Activated CD4-positive, CD25-positive, alpha-beta regulatory T cell treated with anti-CD3 and anti-CD28 coated beads, Interleukin-2, amount 50 U/mL, for 24 hours (primary cell): ENCODE results near the gene SIAH3.
"Not testable (repeated sequence)": the region's sequence is repeated elsewhere in the genome, so short reads cannot be mapped to it uniquely, and the experiment has no call there.

ENCODE experiments used
- ATAC-seq, 2 donors: fragments of 150-1000 bp; cut with Tn5 transposase; one replicate each; pipeline ENCODE4 v1.10.0; 2021; ENCODE audit warnings: mild to moderate bottlenecking in 1 of 2, moderate library complexity in 1 of 2

Gene SIAH3

DNA sequence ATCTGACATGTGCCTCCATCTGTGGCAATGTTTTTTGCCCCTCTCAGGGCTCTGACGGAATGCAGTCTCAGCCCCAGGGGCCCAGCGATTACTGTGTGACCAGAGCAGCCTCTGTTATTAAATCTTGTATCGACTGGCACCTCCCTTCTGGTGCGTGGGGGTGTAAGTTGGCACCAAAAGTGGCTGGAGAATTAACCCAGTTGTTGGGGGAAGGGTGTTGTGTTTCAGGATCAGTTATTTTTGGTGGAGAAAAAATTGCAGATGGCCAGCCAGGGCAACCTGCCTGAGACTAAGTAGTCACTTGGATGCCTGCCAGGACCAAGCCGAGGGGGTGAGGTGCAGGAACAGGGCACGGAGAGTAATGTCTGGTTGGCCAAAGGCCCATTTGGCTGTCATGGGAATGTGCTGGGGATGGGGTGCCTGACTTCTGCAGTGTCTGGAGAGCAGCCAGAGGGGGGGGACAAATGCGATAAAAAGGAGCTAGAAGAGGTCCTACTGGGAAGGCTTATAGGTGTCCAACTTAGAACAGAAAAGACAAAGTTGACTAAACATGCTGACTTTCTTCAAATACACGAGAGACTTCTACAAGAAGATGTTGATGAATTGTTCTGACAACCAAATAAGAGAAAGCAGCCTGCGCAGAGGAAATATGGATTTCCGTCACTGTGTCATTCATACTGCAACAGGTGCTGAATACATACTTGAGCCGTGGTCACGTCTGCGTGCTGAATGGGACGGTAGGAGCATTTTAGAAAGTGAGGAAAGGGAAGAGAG is 69.8 kb downstream of the SIAH3 start:
- no peak for ATAC-seq

DNA sequence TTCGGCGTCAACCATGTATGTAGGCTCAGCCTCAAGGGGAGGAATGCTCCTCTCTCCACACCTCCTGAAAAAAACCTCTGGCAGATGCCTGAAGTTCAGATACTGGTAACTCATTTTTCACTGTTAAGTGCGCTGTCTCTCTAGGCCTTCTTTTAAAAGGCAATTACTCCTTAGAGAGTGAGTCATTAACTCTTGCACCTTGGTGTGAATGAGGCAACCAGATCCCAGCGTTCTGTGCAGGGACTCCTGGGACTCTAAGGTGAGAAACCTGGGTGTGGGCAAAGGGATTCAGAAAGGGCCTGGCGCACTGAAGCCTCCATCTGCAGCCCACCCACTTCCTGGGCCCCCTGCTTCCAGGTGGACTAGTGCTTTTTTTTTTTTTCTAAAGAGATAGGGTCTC is 71.7 kb downstream of the SIAH3 start:
- no peak for ATAC-seq

DNA sequence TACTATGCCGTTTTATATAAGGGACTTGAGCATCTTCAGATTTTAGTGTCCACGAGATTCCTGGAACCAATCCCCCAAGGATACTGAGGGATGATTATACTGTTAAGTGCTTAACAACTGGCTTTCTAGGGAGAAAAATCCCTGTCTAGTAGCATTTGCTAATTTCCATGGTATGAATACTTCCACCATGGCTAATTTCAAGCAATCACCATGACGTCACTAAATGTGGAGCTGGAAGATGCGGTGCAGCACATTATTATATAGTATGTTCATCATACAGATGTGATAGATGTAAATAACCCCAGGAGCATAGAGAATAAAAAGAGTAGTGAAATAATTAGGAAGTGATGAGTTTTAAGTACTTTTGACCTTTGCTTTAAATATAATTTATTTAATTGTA is 72.7 kb downstream of the SIAH3 start:
- ATAC-seq, result no peak

DNA sequence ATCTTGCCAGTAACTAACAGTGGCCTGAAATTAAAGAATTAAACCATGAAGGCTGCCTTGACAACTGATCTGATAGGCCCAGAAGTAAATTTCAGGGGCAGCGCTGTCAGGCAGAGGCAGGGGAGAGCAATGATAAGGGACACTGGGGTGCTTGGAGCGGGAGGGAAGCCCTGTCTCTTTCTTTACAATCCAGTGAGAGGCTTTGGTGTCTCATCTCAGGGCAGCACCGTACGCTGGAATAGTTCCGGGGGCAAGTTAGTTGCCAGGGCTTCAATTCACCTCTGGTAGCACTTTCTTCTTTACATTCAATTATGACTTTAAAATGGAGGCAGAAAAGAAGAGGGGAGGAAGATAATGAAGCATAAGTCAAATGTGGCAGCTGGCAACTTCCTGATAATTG is 74.8 kb downstream of the SIAH3 start:
- no peak for ATAC-seq

DNA sequence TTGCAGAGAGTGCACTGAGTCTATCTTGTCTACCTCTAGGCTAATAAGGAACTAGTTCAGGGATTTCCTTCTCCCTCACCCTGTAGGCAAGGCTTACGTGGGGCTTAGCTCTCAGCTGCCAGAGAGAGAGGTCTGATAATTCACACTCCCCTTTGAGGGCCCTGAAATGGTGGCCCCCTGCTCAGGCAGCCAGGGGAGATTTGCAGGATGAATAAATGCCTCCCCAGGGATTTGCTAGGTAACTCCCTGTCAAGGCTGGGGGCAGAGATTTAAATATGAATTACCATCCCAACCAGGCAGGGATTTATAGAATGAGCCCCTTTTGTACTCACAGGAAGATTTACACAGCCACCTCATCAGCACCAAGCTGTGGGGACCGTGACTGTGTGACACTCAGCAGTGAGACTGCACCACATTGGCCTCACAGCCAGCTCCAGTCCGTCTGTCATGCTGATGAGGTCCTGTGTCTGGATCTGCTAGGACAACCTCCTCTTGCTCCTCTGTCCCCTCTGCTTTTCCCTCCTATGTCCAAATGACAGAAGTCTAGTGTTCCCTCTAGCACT is 76.1 kb downstream of the SIAH3 start:
- no peak for ATAC-seq

DNA sequence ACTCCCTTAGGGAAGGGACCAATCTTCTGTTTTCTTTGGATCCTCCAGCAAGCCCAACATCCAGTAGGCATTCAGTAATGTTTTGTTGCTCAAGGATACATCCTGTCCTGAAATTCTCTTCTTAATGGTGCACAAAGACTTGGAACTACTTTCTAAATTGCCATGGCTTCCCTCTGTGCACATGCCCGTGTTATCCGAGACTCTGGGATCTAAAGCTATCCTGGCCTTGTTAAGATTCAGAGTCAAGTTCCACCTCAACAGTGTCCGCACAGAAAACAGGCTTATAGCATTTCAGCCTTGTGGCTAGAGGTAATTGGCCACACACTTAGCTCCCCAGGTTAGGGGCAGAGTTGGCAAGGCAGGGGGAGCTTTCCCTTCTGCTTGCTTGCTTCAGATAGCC is 77.6 kb downstream of the SIAH3 start:
- no peak for ATAC-seq

DNA sequence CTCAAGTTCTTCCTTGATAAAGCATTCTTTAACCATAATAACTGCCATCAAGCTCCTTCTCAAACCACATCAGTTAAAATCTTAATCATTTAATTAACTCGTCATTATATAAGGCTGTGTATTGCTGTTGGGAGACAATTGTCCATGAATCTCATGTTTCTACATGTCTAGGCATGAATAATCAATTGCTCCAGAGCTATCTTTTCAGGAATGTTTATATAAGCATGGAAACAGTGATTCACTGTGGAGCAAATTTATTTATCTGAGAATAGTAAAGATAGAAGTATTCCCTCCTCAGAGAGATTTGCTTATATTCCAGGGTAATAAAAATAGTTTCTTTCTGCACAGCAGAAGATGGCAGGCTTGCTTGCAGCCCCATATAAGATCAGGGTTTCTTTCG is 78.3 kb downstream of the SIAH3 start:
- no peak for ATAC-seq

DNA sequence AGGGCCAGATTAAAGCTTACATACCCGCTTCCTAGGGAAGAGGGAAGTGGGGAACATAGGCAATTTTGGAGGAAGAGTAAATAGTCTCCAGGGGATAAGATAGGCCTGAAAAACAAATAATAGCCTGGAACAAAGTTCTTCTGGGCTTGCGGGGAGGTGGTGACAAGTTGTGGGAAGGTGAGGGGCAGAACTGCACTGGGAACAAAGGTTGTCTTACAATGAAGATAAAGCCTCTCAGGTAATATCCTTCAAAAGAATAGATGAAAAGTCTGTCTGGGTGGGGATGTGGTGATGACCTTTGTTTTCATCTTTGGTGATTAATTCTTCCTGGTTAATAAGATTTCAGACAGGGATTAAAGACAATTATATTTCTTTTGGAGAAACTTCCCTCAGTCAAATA is 80.7 kb downstream of the SIAH3 start:
- ATAC-seq, result no peak

DNA sequence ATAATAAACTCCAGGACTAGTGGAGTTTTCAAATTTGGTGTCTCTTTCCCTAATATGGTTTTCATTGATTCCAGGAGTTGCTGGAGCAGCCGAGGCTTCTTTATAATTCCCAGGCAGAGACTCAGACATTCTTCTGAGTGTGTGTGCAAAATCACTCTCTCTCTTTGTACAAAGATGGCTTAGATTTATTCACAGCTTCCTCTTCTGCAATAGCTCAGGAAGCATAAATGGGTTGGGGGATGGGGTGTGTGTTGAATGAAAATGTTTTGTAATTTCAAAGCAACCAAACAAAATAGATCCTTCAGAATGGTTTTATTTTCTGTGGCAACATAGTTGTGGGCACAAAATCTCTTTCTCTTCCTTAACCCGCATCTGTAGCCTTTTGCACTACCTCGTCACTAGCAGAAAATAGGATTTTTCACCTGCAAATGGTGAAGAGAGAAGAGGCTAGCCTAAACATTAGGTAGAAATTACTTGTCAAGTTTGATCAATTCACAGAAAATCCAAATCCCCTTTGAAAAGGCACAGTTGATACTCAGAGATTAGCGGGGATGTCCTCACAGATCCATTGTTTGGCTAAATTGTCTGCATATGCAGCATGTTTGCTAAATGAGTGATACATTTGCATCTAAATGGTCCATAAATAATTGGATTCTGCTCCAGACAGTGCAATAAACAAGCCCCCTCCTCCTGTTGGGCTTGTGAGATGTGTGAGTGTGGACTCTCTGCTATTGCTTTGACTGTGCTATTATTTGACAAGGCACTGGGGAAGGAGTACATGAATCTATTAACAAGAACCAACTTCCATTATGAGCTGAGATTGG is 82.7 kb downstream of the SIAH3 start:
- no peak for ATAC-seq

DNA sequence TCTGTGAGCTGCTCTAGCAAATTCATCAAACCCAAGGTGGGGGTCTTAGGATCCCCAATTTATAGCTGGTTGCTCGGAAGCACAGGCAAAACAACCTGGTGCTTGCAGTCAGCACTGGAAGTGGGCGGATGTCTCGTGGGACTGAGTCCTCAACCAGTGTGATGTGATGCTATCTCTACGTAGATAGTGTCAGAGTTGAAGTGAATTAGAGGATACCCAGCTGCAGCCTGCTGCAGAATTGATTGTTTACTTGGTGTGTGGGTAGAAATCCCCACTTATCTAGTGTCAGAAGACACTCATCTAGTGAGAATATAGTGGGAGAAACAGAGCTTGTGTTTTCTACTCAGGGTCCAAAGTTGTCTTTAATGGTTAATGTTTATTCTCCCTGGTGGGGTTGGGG is 86.1 kb downstream of the SIAH3 start:
- ATAC-seq, result no peak

DNA sequence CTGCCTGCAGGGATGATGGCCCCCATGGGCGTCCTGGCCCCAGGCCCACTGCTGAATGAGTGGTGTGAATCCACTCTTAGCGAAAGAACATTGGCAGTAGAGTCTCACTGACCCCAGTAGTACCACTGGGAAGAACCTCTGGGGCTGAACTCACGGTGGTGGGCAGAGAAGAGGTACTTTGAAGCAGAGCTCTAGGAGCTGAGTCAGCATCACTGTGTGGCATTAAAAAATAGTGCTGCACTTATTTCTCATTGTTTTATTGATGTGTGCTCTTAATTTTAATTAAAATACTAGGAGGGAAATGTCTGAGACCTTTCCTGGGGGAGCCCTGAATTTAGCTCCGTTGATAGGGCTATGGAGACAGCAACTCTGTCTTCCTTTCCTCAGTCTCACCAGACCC is 88.1 kb downstream of the SIAH3 start:
- ATAC-seq, result no peak

DNA sequence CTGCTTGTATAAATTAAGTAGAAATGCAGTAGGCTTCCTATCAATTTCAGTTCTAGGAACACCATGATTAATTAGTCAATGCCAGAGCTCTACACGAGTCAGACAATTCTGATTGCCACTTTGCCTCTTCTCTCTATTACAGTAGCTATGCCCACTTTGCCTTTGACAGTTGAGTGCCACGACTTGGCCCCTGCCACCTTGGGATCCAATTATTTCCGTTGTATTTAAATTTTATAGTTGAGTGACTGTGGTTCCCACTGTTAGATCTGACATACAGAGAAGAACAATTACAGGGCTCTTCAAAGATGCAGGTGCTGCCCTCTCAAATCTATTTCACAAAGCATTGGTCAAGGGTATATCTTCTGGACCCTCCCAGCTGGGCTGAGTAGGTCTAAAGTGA is 94.0 kb downstream of the SIAH3 start:
- not testable (repeated sequence) for ATAC-seq

DNA sequence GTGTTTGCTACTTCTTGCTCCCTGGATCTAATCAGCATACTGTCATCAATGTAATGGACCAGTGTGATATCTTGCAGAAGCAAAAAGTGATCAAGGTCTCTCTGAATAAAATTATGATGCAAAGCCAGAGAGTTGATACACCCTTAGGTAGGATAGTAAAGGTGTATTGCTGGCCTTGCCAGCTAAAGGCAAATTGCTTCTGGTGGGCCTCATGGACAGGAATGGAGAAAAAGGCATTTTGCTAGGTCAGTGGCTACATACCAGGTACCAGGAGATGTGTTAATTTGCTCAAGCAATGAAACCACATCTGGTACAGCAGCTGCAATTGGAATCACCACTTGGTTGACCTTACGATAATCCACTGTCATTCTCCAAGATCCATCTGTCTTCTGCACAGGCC is 95.1 kb downstream of the SIAH3 start:
- not testable (repeated sequence) for ATAC-seq

DNA sequence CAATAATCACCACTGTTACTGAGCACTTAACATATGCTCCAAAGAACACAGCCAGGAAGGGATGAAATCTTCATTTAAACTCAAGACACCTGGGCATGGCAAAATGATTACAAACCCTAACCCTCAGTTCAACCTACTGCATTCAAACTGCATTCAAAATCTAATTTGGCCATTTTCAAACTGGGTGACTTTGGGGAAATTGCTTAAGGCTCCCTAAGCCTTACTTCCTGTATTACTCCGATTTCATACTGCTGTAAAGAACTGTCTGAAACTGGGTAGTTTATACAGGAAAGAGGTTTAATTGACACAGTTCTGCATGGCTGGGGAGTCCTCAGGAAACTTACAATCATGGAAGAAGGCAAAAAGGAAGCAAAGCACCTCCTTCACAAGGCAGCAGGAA is 99.0 kb downstream of the SIAH3 start:
- no peak for ATAC-seq

DNA sequence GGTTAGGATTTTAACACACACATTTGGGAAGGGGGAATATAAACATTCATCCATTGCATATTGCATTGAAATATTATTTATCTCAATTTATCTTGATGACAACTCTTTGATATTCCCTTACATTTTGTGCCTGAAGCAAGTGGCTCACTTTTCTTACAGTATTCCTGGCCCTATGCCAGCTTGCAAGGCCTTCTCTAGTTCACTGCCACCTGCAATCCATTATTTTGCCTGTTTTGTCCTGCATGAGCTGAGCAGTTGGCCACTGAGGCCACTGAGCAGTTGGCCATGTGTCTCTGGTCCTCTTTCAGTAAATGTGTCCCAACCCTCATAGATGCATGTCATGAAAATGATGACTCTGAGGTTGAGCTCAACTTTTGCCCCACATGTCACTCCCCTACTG is 99.7 kb downstream of the SIAH3 start:
- no peak for ATAC-seq

DNA sequence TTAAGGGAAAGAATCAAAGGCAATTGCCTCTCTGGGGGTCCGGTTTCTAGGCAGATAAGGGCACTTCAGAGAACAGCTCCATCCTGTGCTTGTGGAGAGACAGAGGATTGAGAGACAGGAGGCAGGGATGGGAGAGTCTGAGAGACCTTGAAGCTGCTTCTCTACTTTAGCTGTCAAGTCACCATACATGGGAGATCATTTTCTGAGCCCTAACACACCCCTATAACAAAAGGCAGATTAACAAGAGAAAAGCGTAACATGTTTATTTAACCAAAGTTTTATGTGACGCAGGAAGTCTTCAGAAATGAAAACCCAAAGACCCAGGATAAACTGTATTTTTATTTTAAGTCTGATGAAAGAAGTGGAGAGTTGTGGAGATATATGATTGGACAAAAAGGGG is 101.0 kb downstream of the SIAH3 start:
- no peak for ATAC-seq

DNA sequence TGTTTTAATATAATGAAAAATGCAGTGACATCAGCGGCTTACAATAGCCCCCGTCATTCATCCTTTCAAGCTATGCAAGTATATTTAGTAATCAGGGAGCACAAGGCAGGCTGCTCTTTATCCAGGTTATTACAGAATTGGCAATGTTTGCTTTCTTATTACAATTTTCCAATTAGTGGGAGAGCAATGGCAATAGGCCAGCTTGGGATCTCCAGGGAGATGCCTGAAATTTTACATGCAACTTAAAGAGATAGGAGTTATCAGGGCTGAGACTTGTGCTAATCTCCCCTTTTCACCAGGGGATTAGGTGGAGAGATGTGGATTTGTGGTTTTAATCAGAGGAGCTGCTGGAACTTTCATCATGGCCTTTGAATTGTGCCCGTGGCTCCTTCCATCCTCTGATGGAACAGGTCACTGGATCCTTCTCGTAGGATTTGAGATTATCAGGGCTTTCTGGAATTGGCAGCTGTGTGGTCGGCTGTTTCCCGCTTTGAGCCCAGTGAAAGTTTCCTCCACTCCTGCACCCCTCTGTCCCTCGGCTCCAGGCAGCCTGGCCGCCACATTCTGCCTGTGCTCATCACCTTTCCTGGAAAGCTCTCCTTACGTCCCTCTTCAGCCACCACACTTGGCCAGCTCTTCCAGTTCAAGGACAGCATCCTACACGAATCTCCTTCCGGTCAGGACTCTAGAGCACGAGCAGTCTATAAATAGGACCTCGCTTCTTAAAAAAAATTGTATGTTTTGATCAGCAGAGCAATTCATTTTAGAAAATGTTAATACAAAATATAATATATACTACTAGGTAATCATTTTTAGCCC is 102.4 kb downstream of the SIAH3 start:
- ATAC-seq, result no peak

DNA sequence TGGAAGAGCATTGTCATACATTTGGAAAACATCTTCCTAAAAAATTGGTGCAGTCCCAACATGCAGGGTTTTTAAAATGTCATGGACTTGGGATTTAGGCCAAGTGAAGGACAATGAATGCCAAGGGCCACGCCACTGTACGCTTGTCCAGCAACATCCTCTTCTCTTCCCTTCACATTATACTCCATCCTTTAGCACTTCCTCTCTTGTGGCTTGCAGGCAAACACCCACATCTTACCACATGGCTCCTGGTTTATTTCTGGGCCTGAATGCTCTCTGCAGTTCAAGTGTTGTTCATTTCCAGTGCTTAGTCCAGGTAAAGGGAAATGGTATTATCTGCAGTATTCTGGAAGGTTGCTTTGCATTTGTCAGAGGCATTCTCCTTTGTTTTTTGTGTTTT is 104.5 kb downstream of the SIAH3 start:
- ATAC-seq, result no peak

DNA sequence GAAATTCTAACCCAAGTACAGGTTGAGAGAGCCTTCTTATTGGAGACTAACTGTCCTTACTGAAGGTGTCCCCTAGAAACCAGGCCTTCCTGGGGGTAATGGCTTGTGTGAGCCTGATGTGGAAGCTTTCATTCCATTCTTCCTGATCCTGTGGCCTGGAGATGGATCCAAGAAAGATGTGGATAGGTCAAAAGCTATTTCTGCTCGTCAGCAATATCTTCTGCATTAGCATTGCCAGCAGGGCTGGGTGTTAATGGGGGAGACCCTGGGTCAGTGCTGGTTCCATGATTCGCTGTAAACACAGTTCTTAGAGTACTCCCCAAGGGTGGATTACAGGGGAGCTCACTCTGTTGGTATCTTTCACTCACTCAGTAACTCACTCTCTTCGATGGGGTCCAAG is 106.6 kb downstream of the SIAH3 start:
- no peak for ATAC-seq

DNA sequence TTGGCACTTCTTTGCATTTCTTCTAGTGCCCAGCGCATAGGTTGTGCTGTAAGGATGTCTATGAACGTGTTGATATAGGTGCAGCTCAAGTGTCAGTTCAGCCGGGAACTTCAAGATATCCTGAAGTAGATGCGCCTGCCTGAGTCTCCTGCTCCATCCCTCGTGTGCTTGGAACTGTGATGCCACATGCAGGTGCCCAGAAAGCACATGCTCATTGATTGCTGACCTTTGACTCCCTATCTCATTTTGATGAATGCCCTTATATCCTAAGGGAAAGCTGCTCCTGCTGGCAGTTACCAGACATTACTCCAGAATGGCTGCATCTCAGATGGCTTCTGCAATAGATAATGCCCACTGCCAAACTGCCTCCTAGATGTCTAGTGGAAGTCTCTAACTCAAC is 108.6 kb downstream of the SIAH3 start:
- ATAC-seq, result no peak

DNA sequence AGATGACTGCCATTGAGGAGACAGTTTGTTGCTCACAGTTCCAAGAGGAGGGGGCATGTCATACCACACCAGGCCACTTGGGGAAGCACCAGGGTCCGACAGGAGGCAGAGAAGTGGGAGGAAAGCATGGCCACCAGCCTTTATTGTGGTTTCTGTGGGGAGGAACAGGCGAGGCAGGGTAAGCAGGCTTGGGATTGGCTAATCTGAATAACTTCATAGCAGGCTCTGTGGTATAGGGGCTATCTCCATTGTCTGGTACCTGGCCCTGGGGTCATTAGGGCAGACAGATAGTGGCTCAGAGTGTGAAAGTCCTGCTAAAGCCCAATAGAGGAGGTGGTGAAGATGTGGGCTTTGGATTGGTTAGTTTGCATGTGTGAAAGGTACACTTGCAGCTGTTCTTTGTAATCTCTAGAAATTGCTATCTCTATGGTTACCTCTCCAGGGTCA is 114.0 kb downstream of the SIAH3 start:
- no peak for ATAC-seq

DNA sequence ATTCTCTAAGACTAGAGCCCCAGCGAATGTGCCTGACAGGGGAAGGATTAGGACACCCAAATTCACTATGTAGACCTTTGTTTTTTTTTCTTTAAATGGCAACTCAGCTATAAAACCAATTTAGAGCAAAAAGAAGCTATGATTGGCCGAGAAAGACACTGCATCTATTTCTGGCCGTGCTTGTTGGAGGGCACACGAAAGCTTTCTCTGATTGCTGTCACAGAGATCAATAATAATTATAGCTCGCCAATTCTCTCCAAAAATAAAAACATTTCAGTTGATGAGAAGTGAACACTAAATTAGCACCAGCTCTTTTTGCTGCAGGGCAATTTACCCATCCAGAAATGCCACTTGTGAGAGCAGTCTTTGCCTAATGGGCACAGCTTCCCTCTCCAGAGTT is 118.2 kb downstream of the SIAH3 start:
- no peak for ATAC-seq

DNA sequence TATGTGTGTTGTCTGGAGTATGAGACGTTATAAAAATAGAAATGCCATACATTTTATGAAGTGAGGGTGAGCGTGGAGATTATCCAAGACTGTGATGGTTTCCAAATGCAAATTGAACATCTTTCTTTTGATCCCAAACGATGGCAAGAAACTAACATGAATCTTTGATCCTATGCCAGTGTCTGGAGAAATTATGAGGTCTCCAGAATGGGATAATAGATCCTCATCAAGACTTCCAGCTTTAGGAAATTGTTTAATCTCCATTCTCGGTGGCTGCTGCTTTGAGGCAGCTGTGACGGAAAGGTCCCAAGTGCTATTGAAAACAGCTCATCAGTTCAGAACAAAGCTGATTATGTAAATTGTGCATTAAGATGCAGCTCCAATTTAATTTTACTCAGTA is 118.6 kb downstream of the SIAH3 start:
- no peak for ATAC-seq
